Loucy (cell line): ENCODE results near the gene GAB2.

ENCODE experiments used
- H2AFZ ChIP-seq: fragments of 200-600 bp; sonication (generic); 2 replicates; pipeline ENCODE4 v1.6.0; 2016; ENCODE audit warnings: antibody characterized with exemption, mild to moderate bottlenecking, low read length, moderate library complexity
- H3F3A ChIP-seq: fragments of 200-600 bp; 2 replicates; pipeline ENCODE4 v1.6.0; 2016; ENCODE audit warnings: antibody characterized with exemption, low read depth, mild to moderate bottlenecking
- H3K27me3 ChIP-seq: fragments of 200-600 bp; sonication (generic); 2 replicates; pipeline ENCODE4 v1.6.1; 2014; ENCODE audit warnings: low read length, mild to moderate bottlenecking; ENCODE audit not compliant: insufficient read depth, poor library complexity, severe bottlenecking
- H3K36me3 ChIP-seq: fragments of 200-600 bp; sonication (generic); 2 replicates; pipeline ENCODE4 v1.6.1; 2016; ENCODE audit warnings: low read length; ENCODE audit not compliant: insufficient read depth
- H3K4me1 ChIP-seq: fragments of 200-600 bp; sonication (generic); 2 replicates; pipeline ENCODE4 v1.5.1; 2014; ENCODE audit warnings: low read length, mild to moderate bottlenecking; ENCODE audit not compliant: insufficient read depth, poor library complexity, severe bottlenecking
- H3K4me2 ChIP-seq: fragments of 200-600 bp; sonication (generic); 2 replicates; pipeline ENCODE4 v1.6.0; 2014; ENCODE audit warnings: antibody characterized with exemption, low read length, low read depth, mild to moderate bottlenecking; ENCODE audit not compliant: poor library complexity, severe bottlenecking
- H3K4me3 ChIP-seq: fragments of 200-600 bp; sonication (generic); 2 replicates; pipeline ENCODE4 v1.5.1; 2014; ENCODE audit warnings: low read length, mild to moderate bottlenecking, mixed read lengths; ENCODE audit not compliant: poor library complexity, severe bottlenecking
- H3K79me2 ChIP-seq: fragments of 200-600 bp; sonication (generic); 2 replicates; pipeline ENCODE4 v1.6.1; 2014; ENCODE audit warnings: low read length; ENCODE audit not compliant: insufficient read depth
- H3K9ac ChIP-seq: fragments of 200-600 bp; sonication (generic); 2 replicates; pipeline ENCODE4 v1.6.0; 2014; ENCODE audit warnings: mild to moderate bottlenecking, low read depth, low read length, moderate library complexity; ENCODE audit not compliant: poor library complexity, severe bottlenecking
- H3K9me2 ChIP-seq: fragments of 200-600 bp; sonication (generic); replicated peaks from 2 replicates; pipeline ENCODE4 v1.6.1; 2016; ENCODE audit warnings: low read depth, low read length, mixed read lengths
- H3K9me3 ChIP-seq: fragments of 200-600 bp; sonication (generic); 2 replicates; pipeline ENCODE4 v1.6.1; 2014; ENCODE audit warnings: mild to moderate bottlenecking, antibody characterized with exemption, low read length, low read depth; ENCODE audit not compliant: insufficient read depth
- H4K20me1 ChIP-seq: fragments of 200-600 bp; sonication (generic); 2 replicates; pipeline ENCODE4 v1.6.0; 2014; ENCODE audit warnings: antibody characterized with exemption, low read length, mild to moderate bottlenecking; ENCODE audit not compliant: insufficient read depth, poor library complexity, severe bottlenecking
- EZH2phosphoT487 ChIP-seq: fragments of 200-600 bp; IDR thresholded peaks from 2 replicates; pipeline ENCODE4 v1.6.1; 2018; ENCODE audit warnings: antibody characterized with exemption, mild to moderate bottlenecking, moderate library complexity, borderline replicate concordance
- TF ChIP-seq, protein P1 (sequence below): fragments of 200-600 bp; sonication (generic); conservative IDR thresholded peaks from 2 replicates; pipeline ENCODE4 v1.5.1; 2014; ENCODE audit warnings: mild to moderate bottlenecking, antibody characterized with exemption, low read length

GAB2 gene

DNA sequence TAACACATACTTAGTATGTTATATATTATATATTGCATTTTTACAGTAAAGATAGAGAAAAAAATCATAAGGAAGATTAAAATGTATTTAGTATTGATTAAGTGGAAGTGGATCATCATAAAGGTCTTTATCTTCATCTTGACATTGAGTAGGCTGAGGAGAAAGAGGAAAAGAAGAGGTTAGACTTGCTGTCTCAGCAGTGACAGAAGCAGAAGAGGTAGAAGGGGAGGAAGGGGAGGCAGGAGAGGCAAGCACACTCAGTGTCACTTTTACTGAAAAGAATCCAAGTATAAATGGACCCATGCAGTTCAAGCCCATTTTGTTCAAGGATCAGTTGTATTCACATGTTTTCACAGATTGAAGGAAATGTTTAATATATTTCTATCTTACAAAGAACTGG, 69.7 kb downstream of the GAB2 start:
- Histone ChIP-seq H3K27me3 (no peaks in the 10 kb centered on the region), H3F3A (no peaks in the 10 kb centered on the region), H3K9me3 (no peaks in the 10 kb centered on the region), H3K36me3 (no peaks in the 10 kb centered on the region), H3K9me2 (no peaks in the 10 kb centered on the region), H3K4me2 (no peak overlapping the region), H3K4me3 (no peak overlapping the region), H2AFZ (no peak overlapping the region), H3K9ac (no peak overlapping the region), H3K4me1 (peaks cover 5% of the 10 kb centered on the region), H4K20me1 (no peaks in the 10 kb centered on the region), H3K79me2 (no peaks in the 10 kb centered on the region)
- TF ChIP-seq, protein P1, sequence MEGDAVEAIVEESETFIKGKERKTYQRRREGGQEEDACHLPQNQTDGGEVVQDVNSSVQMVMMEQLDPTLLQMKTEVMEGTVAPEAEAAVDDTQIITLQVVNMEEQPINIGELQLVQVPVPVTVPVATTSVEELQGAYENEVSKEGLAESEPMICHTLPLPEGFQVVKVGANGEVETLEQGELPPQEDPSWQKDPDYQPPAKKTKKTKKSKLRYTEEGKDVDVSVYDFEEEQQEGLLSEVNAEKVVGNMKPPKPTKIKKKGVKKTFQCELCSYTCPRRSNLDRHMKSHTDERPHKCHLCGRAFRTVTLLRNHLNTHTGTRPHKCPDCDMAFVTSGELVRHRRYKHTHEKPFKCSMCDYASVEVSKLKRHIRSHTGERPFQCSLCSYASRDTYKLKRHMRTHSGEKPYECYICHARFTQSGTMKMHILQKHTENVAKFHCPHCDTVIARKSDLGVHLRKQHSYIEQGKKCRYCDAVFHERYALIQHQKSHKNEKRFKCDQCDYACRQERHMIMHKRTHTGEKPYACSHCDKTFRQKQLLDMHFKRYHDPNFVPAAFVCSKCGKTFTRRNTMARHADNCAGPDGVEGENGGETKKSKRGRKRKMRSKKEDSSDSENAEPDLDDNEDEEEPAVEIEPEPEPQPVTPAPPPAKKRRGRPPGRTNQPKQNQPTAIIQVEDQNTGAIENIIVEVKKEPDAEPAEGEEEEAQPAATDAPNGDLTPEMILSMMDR, result no peak
- no peak for TF ChIP-seq EZH2phosphoT487

DNA sequence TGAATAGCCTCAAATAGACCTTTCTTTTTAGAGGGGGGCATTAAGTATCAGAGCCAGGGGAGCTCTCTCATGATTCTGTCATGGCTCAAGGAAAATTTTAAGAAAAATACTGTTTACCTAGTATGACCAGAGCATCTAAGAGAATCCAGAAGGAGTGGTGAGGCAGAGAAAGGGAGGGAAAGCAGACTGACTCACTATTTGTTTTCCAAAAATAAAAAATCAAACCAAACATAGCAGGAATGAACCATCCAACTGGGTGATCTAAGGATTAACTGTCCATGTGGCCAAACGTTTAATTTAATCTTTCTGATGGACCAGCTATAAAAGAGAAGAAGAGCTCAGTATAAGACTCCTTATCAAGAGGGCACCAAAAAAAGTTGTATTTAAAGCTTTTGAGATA, 70.8 kb downstream of the GAB2 start:
- Histone ChIP-seq H3K27me3 (no peaks in the 10 kb centered on the region), H3K4me2 (no peak overlapping the region), H3K4me3 (no peak overlapping the region), H3K9me3 (no peaks in the 10 kb centered on the region), H3K9me2 (no peaks in the 10 kb centered on the region), H4K20me1 (no peaks in the 10 kb centered on the region), H3K36me3 (no peaks in the 10 kb centered on the region), H3K9ac (no peak overlapping the region), H3K4me1 (peaks cover 5% of the 10 kb centered on the region), H3K79me2 (no peaks in the 10 kb centered on the region), H3F3A (no peaks in the 10 kb centered on the region), H2AFZ (no peak overlapping the region)
- TF ChIP-seq EZH2phosphoT487, result no peak
- TF ChIP-seq, protein P1, result no peak

DNA sequence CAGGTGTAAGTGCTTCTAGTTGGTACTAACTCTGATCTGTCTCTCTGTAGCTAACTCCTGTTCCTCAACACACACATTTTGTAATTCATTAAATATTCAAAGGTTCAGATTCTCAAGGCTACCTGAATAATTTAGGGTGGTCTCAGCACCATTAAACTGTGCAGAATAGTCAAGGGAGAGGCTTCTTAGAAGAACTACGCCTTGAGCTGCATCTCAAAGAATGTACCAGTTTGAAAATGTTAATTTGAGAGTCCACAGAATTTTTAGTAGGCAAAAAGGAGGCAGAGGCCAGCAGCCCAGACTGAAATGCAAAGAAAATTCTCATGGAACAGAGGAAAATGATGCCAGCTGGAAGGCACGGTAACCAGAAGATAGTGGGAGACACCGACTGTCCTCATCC, 72.2 kb downstream of the GAB2 start:
- H3K9me2 ChIP-seq, result no peaks in the 10 kb centered on the region
- no peaks in the 10 kb centered on the region for H3K36me3 ChIP-seq
- no peaks in the 10 kb centered on the region for H3F3A ChIP-seq
- no peaks in the 10 kb centered on the region for H3K27me3 ChIP-seq
- TF ChIP-seq, protein P1, result no peak
- no peak for TF ChIP-seq EZH2phosphoT487
- no peaks in the 10 kb centered on the region for H4K20me1 ChIP-seq
- H2AFZ ChIP-seq, result no peak overlapping the region
- H3K9ac ChIP-seq, result no peak overlapping the region
- no peak overlapping the region for H3K4me2 ChIP-seq
- H3K4me3 ChIP-seq, result no peak overlapping the region
- no peaks in the 10 kb centered on the region for H3K9me3 ChIP-seq
- H3K4me1 ChIP-seq, result peaks cover 1% of the 10 kb centered on the region
- H3K79me2 ChIP-seq, result no peaks in the 10 kb centered on the region
